Measurements from ENCODE around the gene GPR137B.

The GPR137B gene

DNA sequence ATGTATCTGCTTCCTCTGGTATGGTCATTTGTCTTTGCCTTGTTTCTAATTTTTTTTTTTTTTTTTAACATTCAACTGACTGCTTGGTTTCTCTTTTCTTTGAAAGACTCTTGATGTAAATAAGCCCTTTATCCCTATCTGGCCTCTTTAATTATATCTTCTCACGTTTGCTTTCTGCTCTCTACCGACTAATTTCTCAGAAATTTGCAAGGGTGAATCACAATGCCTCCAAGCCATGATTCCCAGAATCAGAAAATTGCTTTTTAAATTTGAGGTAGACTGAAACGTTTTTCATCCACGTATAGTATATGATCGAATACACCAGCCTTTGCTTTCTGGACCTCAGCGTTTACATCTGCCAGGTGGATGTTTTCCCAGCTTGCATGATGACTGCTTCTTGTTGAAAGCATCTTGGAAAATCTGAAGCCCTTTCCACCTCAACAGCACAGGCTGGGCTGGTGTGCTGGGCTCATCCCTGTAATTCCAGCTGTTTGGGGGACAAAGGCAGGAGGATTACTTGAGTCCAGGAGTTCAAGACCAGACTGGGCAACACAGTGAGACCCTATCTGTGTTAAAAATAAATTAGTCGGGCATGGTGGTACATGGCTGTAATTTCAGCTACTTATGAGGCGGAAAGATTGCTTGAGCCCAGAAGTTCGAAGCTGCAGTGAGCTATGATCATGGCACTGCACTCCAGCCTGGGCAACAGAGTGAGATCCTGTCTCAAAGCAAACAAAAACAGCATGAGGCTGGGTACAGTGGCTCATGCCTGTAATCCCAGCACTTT is 35.0 kb upstream of the GPR137B start:
- H3K27me3 Mint-ChIP-seq = no peaks in the 10 kb centered on the region
- no peak overlapping the region for H3K4me3 Mint-ChIP-seq
- H3K9me3 Mint-ChIP-seq = no peaks in the 10 kb centered on the region
- peaks cover 0 to 12% of the 10 kb centered on the region in 2 donors for H3K4me1 Mint-ChIP-seq
- H3K36me3 Mint-ChIP-seq = no peaks in the 10 kb centered on the region
- ATAC-seq (replicated peaks) = no peak
- DNase-seq = no peak
- no peak overlapping the region for H3K27ac Mint-ChIP-seq

DNA sequence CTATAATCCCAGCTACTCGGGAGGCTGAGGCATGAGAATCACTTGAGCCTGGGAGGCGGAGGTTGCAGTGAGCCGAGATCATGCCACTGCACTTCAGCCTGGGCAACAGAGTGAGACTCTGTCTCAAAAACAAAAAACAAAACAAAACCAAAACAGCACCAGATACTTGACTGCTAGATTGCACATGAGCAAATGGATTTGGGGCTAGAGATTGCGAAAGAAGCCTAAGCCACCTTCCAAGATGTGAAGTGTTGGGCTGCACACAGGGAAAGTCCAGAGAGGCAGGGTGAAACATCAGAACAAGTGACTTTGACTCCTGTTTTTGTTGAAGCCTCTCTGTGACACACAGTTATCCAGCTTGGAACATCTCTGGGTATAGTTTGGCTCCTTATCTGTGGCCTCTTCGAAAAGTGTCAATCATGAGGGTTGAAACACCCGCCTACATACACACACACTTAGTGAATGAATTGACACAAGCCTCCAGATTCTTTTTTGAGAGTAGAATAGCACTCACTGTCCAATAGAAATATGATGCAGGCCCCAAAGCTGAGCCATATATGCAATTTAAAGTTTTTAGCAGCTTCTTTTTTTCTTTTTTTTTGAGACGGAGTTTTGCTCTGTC is 34.2 kb upstream of the GPR137B start:
- Mint-ChIP-seq H3K36me3 (no peaks in the 10 kb centered on the region), H3K4me3 (no peak overlapping the region), H3K9me3 (no peaks in the 10 kb centered on the region), H3K27ac (no peak overlapping the region), H3K4me1 (peaks cover 0 to 12% of the 10 kb centered on the region in 2 donors), H3K27me3 (no peaks in the 10 kb centered on the region)
- ATAC-seq (replicated peaks) (no peak), DNase-seq (no peak)

DNA sequence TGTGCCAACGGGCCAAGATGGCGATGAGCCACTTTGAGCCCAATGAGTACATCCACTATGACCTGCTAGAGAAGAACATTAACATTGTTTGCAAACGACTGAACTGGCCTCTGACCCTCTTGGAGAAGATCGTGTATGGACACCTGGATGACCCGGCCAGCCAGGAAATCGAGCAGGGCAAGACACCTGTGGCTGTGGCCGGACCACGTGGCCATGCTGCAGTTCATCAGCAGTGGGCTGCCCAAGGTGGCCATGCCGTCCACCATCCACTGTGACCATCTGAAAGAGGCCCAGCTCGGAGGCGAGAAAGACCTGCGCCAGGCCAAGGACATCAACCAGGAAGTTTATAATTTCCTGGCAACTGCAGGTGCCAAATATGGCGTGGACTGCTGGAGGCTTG is 32.2 kb upstream of the GPR137B start:
- H3K36me3 Mint-ChIP-seq = no peaks in the 10 kb centered on the region
- peaks cover 0 to 7% of the 10 kb centered on the region in 2 donors for H3K4me1 Mint-ChIP-seq
- no peaks in the 10 kb centered on the region for H3K9me3 Mint-ChIP-seq
- ATAC-seq (replicated peaks) = no peak
- H3K27ac Mint-ChIP-seq = no peak overlapping the region
- no peak overlapping the region for H3K4me3 Mint-ChIP-seq
- H3K27me3 Mint-ChIP-seq = peaks cover 0 to 4% of the 10 kb centered on the region in 2 donors
- no peak for DNase-seq

DNA sequence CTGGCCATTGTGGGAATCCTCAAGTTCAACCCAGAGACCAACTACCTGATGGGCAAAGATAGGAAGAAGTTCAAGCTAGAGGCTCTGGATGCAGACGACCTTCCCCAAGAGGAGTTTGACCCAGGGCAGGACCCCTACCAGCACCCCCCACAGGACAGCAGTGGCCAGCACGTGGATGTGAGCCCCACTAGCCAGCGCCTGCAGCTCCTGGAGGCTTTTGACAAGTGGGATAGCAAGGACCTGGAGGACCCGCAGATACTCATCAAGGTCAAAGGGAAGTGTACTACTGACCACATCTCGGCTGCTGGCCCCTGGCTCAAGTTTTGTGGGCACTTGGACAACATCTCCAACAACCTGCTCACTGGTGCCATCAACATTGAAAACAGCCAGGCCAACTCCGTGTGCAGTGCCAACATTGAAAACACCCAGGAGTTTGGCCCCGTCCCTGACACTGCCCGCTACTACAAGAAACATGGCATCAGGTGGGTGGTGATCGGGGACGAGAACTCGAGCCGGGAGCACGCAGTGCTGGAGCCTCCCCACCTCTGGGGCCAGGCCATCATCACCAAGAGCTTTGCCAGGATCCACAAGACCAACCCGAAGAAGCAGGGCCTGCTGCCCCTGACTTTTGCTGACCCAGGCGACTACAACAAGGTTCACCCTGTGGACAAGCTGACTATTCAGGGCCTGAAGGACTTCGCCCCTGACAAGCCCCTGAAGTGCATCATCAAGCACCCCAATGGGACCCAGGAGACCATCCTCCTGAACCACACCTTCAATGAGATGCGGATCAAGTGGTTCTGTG is 30.6 kb upstream of the GPR137B start:
- H3K27ac Mint-ChIP-seq = no peak overlapping the region
- no peaks in the 10 kb centered on the region for H3K36me3 Mint-ChIP-seq
- H3K27me3 Mint-ChIP-seq = peaks cover 0 to 4% of the 10 kb centered on the region in 2 donors

DNA sequence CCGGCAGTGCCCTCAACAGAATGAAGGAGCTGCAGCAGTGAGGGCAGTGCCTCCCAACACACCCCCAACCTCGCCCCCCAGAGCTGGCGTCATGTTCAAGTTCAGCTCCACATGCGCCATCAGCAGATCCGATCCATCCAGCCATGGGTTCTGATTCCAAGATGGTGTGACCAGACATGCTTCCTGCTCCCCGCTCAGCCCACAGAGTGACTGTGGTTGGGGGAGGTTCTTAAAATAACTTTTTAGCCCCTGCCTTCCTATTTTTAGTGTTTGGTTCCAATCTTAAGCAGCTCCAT is 30.1 kb upstream of the GPR137B start:
- DNase-seq = no peak
- Mint-ChIP-seq H3K4me3 (no peak overlapping the region), H3K27me3 (peaks cover 0 to 4% of the 10 kb centered on the region in 2 donors), H3K27ac (no peak overlapping the region), H3K4me1 (peaks cover 0 to 7% of the 10 kb centered on the region in 2 donors), H3K36me3 (no peaks in the 10 kb centered on the region), H3K9me3 (no peaks in the 10 kb centered on the region)
- ATAC-seq (replicated peaks) = no peak

More for the DNA sequence above, 30.6 kb upstream of the GPR137B start:
- H3K4me3 Mint-ChIP-seq = no peak overlapping the region
- H3K9me3 Mint-ChIP-seq = no peaks in the 10 kb centered on the region
- ATAC-seq (replicated peaks) (no peak), DNase-seq (no peak)
- peaks cover 0 to 7% of the 10 kb centered on the region in 2 donors for H3K4me1 Mint-ChIP-seq

DNA sequence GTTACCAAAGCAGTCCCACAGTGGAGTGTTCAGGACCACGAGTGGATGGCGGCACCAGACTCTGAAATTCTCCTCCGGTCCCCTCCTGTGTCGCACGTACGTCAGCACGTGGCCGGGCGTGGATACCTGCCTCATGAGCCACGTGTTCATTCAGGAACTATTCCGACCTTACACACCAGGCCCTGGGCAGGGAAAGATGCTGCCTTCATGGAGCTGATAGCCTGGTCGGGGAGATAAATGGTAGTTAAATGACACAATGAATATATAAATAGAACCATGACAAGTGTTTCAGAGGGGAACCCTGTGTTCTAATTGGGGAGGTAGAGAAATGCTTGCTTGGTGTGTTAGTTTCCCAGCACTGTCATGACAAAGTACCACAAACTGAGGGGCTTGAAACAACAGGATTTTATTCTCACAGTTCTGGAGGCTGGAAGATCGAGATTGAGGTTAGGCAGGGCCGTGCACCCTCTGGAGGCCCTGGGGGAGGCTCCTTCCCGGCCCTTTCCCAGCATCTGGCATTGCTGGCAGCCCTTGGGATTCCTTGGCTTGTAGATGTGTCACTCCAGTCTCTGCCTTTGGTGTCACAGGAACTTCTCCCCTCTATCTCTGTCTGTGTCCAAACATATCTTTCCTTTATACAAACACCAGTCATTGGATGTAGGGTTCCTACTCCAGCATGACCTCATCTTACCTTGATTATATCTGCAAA is 28.9 kb upstream of the GPR137B start:
- ATAC-seq (replicated peaks) (no peak), DNase-seq (no peak)
- H3K9me3 Mint-ChIP-seq = no peaks in the 10 kb centered on the region
- H3K27ac Mint-ChIP-seq = no peak overlapping the region
- peaks cover 0 to 7% of the 10 kb centered on the region in 2 donors for H3K4me1 Mint-ChIP-seq
- peaks cover 4 to 7% of the 10 kb centered on the region in 2 donors for H3K27me3 Mint-ChIP-seq
- H3K36me3 Mint-ChIP-seq = no peaks in the 10 kb centered on the region
- no peak overlapping the region for H3K4me3 Mint-ChIP-seq

DNA sequence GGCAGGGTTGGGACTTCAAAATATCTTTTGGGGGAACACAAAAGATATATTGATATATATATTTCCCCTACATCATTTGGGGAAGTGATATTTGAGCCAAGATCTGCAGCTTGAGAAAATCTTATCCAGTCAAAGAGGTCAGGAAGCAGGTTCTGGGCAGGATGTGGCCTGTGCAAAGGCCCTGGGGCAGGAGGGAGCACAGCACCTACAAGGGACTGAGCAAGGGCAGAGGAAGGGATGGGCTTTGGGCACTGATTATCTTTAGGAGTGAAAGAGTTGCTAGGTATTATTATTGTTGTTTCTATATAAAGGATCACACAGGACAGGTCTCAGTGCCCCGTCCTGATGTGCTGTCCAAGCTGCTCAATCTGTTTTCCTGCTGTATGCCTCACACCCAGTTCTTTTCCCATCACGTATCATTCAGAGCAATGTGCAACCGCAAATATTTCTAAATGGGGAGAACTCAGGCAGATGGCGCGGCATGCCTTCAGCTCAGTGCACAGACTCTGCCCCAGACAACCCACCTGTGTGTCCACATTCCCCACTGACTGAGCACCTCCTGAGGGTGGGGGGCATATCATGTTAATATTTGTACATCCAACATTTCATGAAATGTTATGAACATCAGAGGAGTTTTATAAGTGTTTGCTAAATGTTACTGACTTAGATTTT is 28.1 kb upstream of the GPR137B start:
- Mint-ChIP-seq H3K9me3 (no peaks in the 10 kb centered on the region), H3K4me1 (peaks cover 0 to 3% of the 10 kb centered on the region in 2 donors), H3K27me3 (peaks cover 4 to 9% of the 10 kb centered on the region in 2 donors), H3K27ac (no peak overlapping the region), H3K4me3 (no peak overlapping the region), H3K36me3 (no peaks in the 10 kb centered on the region)
- ATAC-seq (replicated peaks) (no peak), DNase-seq (no peak)

DNA sequence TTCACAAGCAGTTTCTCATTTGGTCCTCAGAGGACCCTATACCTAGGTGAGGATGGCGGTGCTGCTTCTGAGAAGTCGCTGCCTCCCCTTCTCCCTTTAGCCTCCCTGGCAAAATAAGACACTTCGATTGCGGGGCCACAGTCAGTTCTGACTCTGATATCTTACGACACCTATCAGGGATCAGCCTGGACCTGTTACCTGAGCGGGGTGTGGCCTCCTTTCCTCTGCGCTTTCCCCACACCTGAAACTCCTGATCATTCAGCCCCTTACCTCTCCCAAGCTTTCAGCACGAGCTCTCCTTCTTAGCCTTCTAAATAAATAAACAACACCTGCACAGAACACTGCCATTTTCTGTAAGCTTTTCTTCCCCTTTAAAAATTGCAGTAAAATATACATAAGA is 24.6 kb upstream of the GPR137B start:
- Mint-ChIP-seq H3K4me1 (peaks cover 20 to 22% of the 10 kb centered on the region in 2 donors), H3K36me3 (peaks cover 0 to 5% of the 10 kb centered on the region in 2 donors), H3K4me3 (no peak overlapping the region), H3K27me3 (peaks cover 4 to 9% of the 10 kb centered on the region in 2 donors), H3K27ac (no peak overlapping the region), H3K9me3 (peaks cover 0 to 2% of the 10 kb centered on the region in 2 donors)
- no peak for ATAC-seq (replicated peaks)
- DNase-seq = no peak

DNA sequence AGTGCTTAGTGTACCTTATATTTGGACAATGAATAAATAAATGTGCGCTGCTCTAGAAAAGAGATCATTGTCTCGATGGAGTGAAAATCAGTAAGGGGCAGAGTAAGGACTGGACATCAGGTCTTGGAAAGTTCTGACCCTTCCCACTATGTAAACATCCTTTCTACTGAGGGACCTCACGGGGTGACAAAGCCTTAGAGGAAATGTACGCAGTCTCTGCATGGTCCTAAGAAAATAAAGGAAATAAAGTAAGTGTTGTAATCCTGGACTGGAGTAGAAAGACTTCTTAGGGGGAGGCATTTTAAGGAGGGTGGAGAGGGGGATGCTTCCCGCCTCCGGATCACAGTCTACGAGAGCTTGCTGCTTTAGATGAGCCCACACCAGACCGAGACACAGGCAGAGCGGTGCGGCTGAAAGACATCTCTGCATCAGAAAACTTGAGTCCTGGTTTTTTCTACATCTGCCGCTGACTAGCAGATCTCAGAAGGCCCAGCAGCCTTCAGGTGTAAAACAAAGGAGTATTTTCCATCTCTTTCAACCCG is 22.3 kb upstream of the GPR137B start:
- peaks cover 20 to 28% of the 10 kb centered on the region in 2 donors for H3K4me1 Mint-ChIP-seq
- no peak for DNase-seq
- peaks cover 0 to 8% of the 10 kb centered on the region in 2 donors for H3K36me3 Mint-ChIP-seq
- no peak overlapping the region for H3K27ac Mint-ChIP-seq
- H3K27me3 Mint-ChIP-seq = peaks cover 4 to 5% of the 10 kb centered on the region in 2 donors
- no peak overlapping the region for H3K4me3 Mint-ChIP-seq
- H3K9me3 Mint-ChIP-seq = peaks cover 0 to 2% of the 10 kb centered on the region in 2 donors
- ATAC-seq (replicated peaks) = no peak

DNA sequence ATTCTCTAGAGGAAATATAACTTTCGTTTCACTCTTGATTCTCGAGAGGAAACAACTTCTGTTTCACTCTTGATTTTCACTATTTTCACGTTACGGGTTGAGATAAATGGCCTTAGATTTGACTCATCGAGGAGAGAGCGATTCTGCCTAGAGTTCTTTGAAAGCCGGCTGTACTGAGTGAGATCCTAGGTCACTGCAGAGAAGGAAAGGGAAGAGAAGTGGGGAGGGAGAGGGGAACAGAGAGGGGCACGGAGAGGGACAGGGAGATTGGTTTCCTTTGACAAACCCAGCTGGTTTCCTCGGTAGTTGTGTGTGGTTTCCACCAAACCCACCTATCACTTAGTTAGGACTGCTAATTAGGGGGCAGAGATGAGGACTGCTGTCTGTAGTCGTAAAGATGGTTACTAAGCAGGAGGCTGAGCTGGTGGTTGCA is 21.6 kb upstream of the GPR137B start:
- H3K27me3 Mint-ChIP-seq = peaks cover 8 to 10% of the 10 kb centered on the region in 2 donors
- peak overlapping the region; percentile 75 for H3K27ac Mint-ChIP-seq
- ATAC-seq (replicated peaks) (peak; percentile 75 to 76), DNase-seq (no peak)
- H3K36me3 Mint-ChIP-seq = peaks cover 0 to 8% of the 10 kb centered on the region in 2 donors
- peaks cover 0 to 2% of the 10 kb centered on the region in 2 donors for H3K9me3 Mint-ChIP-seq
- peak overlapping the region; percentile 56 to 69 for H3K4me3 Mint-ChIP-seq
- peaks cover 20 to 28% of the 10 kb centered on the region in 2 donors for H3K4me1 Mint-ChIP-seq

DNA sequence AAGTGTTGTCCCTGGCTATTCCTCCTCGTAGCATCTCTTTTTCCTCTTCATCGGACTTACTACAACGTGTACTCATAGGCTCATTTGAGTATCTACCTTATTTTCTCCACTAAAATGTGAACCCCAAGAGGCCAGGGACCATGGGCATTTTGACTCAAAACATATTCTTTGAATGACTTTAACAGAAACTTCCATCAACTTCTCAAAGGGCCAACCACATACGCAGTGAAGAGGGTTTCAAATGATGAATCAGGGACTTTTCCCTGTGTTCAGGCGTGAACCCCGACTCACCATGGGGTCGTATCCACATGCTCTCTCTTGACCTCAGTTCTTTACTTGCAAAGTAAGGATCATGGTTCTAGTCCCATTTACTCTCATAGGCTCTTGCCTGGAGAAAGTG is 20.2 kb upstream of the GPR137B start:
- H3K27me3 Mint-ChIP-seq = peaks cover 18 to 19% of the 10 kb centered on the region in 2 donors
- no peak for DNase-seq
- H3K27ac Mint-ChIP-seq = peak overlapping the region; percentile 75

DNA sequence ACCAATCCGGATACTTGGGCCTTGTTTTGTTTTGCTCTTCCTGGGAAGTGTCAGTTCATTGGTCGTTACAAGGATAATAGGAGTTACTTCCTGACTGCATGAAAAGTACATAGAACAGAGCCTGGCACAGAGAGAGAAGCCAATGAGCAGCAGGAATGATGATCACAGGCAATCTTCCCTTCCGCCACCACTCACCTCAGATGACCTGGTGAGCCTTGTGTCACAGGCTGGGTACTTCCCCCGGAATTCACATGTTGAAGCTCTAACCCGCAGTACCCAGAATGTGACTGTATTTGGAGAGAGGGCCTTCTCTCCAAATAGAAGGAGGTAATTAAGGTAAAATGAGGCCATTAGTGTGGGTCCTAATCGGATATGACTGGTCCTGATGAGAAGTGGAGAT is 18.8 kb upstream of the GPR137B start:
- ATAC-seq (replicated peaks) (no peak), DNase-seq (no peak)
- H3K9me3 Mint-ChIP-seq = peaks cover 0 to 2% of the 10 kb centered on the region in 2 donors
- peaks cover 20 to 28% of the 10 kb centered on the region in 2 donors for H3K4me1 Mint-ChIP-seq
- no peak overlapping the region for H3K4me3 Mint-ChIP-seq
- H3K27me3 Mint-ChIP-seq = peaks cover 16 to 19% of the 10 kb centered on the region in 2 donors
- H3K27ac Mint-ChIP-seq = no peak overlapping the region
- H3K36me3 Mint-ChIP-seq = peaks cover 0 to 8% of the 10 kb centered on the region in 2 donors

More for the DNA sequence above, 20.2 kb upstream of the GPR137B start:
- peaks cover 20 to 28% of the 10 kb centered on the region in 2 donors for H3K4me1 Mint-ChIP-seq
- H3K4me3 Mint-ChIP-seq = peak overlapping the region in 1 of 2 donors; percentile 69
- ATAC-seq (replicated peaks) = peak; percentile 38 to 68
- H3K9me3 Mint-ChIP-seq = peaks cover 0 to 2% of the 10 kb centered on the region in 2 donors
- H3K36me3 Mint-ChIP-seq = peaks cover 0 to 8% of the 10 kb centered on the region in 2 donors

DNA sequence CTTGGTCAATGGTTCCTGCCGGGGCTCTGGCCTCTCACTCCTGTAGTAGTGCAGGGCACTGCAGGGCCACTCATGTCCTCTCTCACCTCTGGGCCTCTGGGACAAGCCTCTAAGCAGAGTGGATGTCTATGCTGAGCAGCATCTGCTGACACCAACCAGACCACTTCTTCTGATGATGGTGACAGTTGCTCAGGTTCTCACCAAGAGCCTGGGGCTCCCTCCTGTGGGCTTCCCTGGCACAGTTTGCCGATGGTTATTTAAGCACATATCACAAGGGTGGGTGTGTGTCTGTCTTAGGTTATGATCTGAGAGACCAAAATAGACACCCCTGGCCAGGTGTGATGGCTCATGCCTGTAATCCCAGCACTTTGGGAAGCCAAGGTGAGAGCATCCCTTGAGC is 17.4 kb upstream of the GPR137B start:
- DNase-seq (no peak), ATAC-seq (replicated peaks) (peak in 1 of 2 donors; percentile 10)
- Mint-ChIP-seq H3K36me3 (peaks cover 0 to 8% of the 10 kb centered on the region in 2 donors), H3K9me3 (peaks cover 0 to 2% of the 10 kb centered on the region in 2 donors), H3K27ac (no peak overlapping the region), H3K4me3 (no peak overlapping the region), H3K4me1 (peaks cover 24 to 29% of the 10 kb centered on the region in 2 donors), H3K27me3 (peaks cover 19 to 24% of the 10 kb centered on the region in 2 donors)

Measured in stimulated activated naive B cell treated with anti-CD40 and anti-IgM and Interleukin-4, amounts not matched to agents 10 μg/mL and 1 μg/mL and 100 μg/mL, for 72 hours (primary cell).